ENCODE results near the gene ARHGAP22.

DNA sequence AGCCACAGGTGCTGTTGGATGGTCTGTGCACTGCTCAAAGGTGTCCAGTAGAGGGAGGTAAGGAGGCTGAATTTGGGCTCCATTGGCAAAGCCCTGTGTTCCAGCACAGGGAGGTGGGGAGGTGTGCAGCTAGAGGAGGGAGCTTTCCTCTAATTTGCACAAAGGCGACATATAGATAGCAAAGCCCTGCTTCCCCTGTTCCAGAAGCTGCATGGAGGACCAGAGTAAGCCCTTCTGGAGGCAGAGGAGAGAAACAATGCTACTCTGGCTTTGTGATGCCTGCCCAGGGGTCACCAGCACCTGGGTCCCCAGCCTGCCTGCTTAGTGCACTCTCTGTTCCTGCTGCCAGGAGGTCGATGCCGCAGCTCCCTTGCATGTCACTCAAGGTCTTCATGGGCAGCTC, 3.4 kb upstream of the ARHGAP22 start:
- TF ChIP-seq, protein P1, sequence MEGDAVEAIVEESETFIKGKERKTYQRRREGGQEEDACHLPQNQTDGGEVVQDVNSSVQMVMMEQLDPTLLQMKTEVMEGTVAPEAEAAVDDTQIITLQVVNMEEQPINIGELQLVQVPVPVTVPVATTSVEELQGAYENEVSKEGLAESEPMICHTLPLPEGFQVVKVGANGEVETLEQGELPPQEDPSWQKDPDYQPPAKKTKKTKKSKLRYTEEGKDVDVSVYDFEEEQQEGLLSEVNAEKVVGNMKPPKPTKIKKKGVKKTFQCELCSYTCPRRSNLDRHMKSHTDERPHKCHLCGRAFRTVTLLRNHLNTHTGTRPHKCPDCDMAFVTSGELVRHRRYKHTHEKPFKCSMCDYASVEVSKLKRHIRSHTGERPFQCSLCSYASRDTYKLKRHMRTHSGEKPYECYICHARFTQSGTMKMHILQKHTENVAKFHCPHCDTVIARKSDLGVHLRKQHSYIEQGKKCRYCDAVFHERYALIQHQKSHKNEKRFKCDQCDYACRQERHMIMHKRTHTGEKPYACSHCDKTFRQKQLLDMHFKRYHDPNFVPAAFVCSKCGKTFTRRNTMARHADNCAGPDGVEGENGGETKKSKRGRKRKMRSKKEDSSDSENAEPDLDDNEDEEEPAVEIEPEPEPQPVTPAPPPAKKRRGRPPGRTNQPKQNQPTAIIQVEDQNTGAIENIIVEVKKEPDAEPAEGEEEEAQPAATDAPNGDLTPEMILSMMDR (conservative IDR thresholded peaks at IDR 0.05 in 1 of 2, IDR thresholded peaks at IDR 0.05 in 1 of 2; ENCODE audit: low read depth in 1 of 2, low read length in 2 of 2) = peak; percentile 75 to 77
- TF ChIP-seq EZH2 (IDR thresholded peaks at IDR 0.05; ENCODE audit: low read length, missing control alignments) = no peak
